Prostate gland (tissue), 2 donors: Measurements from ENCODE around the gene ANKS1B. TPM values are rescaled to one million over a fixed set of nuclear protein-coding genes. Genes with fewer than 3 reads are reported as not detected.

Source experiments
- DNase-seq: peaks from one replicate; pipeline ENCODE4 v3.0.0-alpha.2; 2019; ENCODE audit warnings: low spot score
- H3K27ac ChIP-seq, 2 donors: fragments of 200-600 bp; sonication (generic); 2 replicates each; pipeline ENCODE4 v1.5.1; 2017 to 2019
- H3K27me3 ChIP-seq: fragments of 200-600 bp; sonication (generic); replicated peaks from 2 replicates; pipeline ENCODE4 v1.5.1; 2019; ENCODE audit not compliant: insufficient read depth
- H3K36me3 ChIP-seq, 2 donors: fragments of 200-600 bp; sonication (generic); 1 replicate in 1 of 2; 2 replicates in 1 of 2; pipeline versions ENCODE4 v1.5.1 to v1.8.1; 2017 to 2019
- H3K4me1 ChIP-seq: fragments of 200-600 bp; sonication (generic); replicated peaks from 2 replicates; pipeline ENCODE4 v1.5.1; 2019
- H3K4me3 ChIP-seq, 2 donors: fragments of 200-600 bp; sonication (generic); 2 replicates each; pipeline ENCODE4 v1.5.1; 2017 to 2019
- H3K9me3 ChIP-seq: fragments of 200-600 bp; sonication (generic); 2 replicates; pipeline ENCODE4 v1.5.1; 2017
- POLR2A ChIP-seq: fragments of 450-650 bp; IDR thresholded peaks from one replicate; pipeline ENCODE4 v1.6.1; 2016; ENCODE audit warnings: antibody characterized with exemption, mild to moderate bottlenecking
- POLR2AphosphoS5 ChIP-seq: sonication (generic); formaldehyde crosslinking; IDR thresholded peaks from one replicate; pipeline ENCODE4 v1.6.1; 2017; ENCODE audit warnings: antibody characterized with exemption
- WGBS: methylation state at CpG from one replicate; pipeline ENCODE4 v1.1.5; 2018; 5-methylcytosine and 5-hydroxymethylcytosine counted together
- intact Hi-C: fragments of 100-400 bp; cut with DNase I; formaldehyde crosslinking; loops from one replicate; pipeline ENCODE4 v1.14.2; 2022
- total RNA-seq, 2 donors: library from RNA; depleted of rRNA; stranded (reverse); fragments of >200 nt; gene quantifications; one replicate each; pipeline ENCODE4 v1.1.0, GENCODE V29; 2016
- TF ChIP-seq, protein P1 (sequence below), 4 experiments: fragments of 200-600 bp in 2 of 4; fragments of 450-650 bp in 2 of 4; sonication (generic) in 2 of 4; IDR thresholded peaks; 1 replicate in 3 of 4; 2 replicates in 1 of 4; pipeline ENCODE4 v1.5.1; 2016 to 2019; ENCODE audit warnings: antibody characterized with exemption in 4 of 4, mild to moderate bottlenecking in 2 of 4, moderate library complexity in 2 of 4

The ANKS1B gene
- total RNA-seq, 2 donors from 2014 or later = 13.0 to 17.4 TPM

DNA sequence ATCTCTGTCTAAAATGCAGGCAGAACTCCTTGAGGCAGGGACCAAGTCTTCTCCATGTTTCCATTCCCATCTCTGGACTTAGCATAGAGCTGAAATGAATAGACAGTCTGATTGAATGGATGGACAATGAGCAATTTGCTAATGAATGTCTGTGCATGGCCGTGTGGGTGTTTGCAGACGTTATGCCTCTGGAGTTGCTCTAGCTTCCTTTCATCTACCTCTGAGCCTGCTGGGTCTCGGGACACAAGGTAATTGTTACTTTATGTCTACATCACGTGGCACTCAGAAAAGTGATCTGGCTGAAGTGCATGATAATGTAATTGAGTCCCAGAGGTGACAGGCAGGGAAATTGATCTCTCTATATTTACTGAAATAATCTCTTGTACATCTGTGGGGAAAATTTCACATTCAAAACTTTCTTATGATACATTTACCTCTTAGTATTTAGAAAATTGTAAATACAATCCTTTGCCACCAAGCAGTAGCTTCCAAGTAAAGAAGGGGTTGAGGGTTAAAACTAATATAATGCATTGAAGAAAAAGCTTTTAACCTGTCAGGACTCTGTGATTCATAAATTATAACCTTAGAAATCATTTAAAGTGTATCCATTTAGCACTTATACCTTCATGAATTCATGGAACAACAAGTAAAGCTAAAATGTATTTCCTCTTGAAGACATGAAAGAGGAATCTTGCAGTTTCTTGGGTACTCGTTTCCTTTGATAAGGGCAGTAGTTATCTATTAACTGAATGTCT, 915.6 kb downstream of the ANKS1B start:
- Histone ChIP-seq H3K27ac (no peak overlapping the region), H3K4me1 (no peaks in the 10 kb centered on the region), H3K9me3 (no peaks in the 10 kb centered on the region), H3K4me3 (no peak overlapping the region), H3K36me3 (no peaks in the 10 kb centered on the region), H3K27me3 (no peaks in the 10 kb centered on the region)
- no peak for DNase-seq
- WGBS = 36% methylated on average over 5 of the region's 5 CpGs
- TF ChIP-seq POLR2AphosphoS5 = no peak
- TF ChIP-seq POLR2A = no peak
- TF ChIP-seq, protein P1, sequence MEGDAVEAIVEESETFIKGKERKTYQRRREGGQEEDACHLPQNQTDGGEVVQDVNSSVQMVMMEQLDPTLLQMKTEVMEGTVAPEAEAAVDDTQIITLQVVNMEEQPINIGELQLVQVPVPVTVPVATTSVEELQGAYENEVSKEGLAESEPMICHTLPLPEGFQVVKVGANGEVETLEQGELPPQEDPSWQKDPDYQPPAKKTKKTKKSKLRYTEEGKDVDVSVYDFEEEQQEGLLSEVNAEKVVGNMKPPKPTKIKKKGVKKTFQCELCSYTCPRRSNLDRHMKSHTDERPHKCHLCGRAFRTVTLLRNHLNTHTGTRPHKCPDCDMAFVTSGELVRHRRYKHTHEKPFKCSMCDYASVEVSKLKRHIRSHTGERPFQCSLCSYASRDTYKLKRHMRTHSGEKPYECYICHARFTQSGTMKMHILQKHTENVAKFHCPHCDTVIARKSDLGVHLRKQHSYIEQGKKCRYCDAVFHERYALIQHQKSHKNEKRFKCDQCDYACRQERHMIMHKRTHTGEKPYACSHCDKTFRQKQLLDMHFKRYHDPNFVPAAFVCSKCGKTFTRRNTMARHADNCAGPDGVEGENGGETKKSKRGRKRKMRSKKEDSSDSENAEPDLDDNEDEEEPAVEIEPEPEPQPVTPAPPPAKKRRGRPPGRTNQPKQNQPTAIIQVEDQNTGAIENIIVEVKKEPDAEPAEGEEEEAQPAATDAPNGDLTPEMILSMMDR (IDR thresholded peaks at IDR 0.05) = no peak
- intact Hi-C loops = no loop called here

- intact Hi-C loops = no loop called here
- no peak overlapping the region for H3K4me3 ChIP-seq
- no peaks in the 10 kb centered on the region for H3K9me3 ChIP-seq
- H3K27me3 ChIP-seq = no peaks in the 10 kb centered on the region
- H3K4me1 ChIP-seq = no peaks in the 10 kb centered on the region
- H3K36me3 ChIP-seq = no peaks in the 10 kb centered on the region
- WGBS = 88% methylated on average over 1 of the region's 1 CpG
- TF ChIP-seq, protein P1 (IDR thresholded peaks at IDR 0.05) = no peak
- TF ChIP-seq POLR2AphosphoS5 (no peak), POLR2A (no peak)
- no peak for DNase-seq
- H3K27ac ChIP-seq = no peak overlapping the region
These were observed 917.5 kb downstream of the ANKS1B start for GRCh38 chr12:99067171-99067785.

DNA sequence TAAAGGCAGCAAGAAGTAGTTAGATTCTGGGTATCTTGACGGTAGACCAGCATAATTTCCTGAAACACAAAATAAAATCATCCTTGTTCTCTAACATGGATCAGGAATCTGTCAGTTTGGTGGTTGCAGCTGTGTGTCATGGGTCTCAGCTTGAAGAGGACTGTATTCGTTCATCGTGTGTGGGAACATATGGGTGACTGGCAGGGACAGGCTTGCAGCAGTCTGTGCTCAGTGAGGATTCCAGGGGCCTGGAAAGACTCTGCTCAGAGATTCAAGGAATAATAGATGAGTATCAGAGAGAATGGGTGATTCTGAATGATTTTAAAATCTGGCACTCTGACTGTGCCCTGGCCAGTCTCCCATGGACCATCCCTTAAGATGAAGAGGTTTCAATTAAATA, 918.0 kb downstream of the ANKS1B start:
- no peak for DNase-seq
- WGBS = 90% methylated on average over 3 of the region's 3 CpGs
- no peak for TF ChIP-seq POLR2A
- TF ChIP-seq, protein P1 (IDR thresholded peaks at IDR 0.05) = no peak
- TF ChIP-seq POLR2AphosphoS5 = no peak
- H3K4me1 ChIP-seq = no peaks in the 10 kb centered on the region
- intact Hi-C loops = no loop called here
- H3K27ac ChIP-seq = no peak overlapping the region
- no peaks in the 10 kb centered on the region for H3K36me3 ChIP-seq
- no peak overlapping the region for H3K4me3 ChIP-seq
- H3K27me3 ChIP-seq = no peaks in the 10 kb centered on the region
- no peaks in the 10 kb centered on the region for H3K9me3 ChIP-seq

DNA sequence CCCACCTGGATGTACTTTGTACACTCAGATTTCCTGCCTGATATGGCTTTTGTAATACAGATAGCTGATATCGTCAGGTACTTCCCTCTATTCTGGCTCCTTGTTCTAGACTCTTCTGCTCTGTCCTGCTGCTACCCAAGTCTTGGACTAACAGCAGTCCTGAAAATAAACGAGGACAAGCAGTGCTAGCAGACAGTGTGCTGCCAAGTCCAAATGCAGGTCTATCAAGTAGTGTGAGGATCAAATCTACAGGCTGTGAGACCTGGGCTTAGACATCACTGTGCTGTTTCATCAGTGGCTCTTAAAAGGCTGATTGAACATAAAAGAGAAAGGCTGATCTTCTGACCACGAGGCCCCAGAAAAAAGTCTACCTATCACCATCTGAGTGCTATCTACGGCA, 921.6 kb downstream of the ANKS1B start:
- no peaks in the 10 kb centered on the region for H3K27me3 ChIP-seq
- no peaks in the 10 kb centered on the region for H3K36me3 ChIP-seq
- intact Hi-C loops = no loop called here
- no peaks in the 10 kb centered on the region for H3K4me1 ChIP-seq
- DNase-seq = no peak
- no peak overlapping the region for H3K4me3 ChIP-seq
- WGBS = 59% methylated on average over 4 of the region's 4 CpGs
- no peak for TF ChIP-seq POLR2AphosphoS5
- TF ChIP-seq, protein P1 (IDR thresholded peaks at IDR 0.05) = no peak
- TF ChIP-seq POLR2A = no peak
- H3K9me3 ChIP-seq = no peaks in the 10 kb centered on the region
- H3K27ac ChIP-seq = no peak overlapping the region
